NOMO-1 treated with DMSO at 0.1 percent for 48 hours (cell line): Measurements from ENCODE around the gene HNRNPA1.
"Not testable (repeated sequence)": the region's sequence is repeated elsewhere in the genome, so short reads cannot be mapped to it uniquely, and the experiment has no call there.

ENCODE experiments used
- DNase-seq: peaks from one replicate; lab custom pipeline; 2025; ENCODE audit not compliant: unreplicated experiment; lab: John Stamatoyannopoulos, UW

Gene HNRNPA1

DNA sequence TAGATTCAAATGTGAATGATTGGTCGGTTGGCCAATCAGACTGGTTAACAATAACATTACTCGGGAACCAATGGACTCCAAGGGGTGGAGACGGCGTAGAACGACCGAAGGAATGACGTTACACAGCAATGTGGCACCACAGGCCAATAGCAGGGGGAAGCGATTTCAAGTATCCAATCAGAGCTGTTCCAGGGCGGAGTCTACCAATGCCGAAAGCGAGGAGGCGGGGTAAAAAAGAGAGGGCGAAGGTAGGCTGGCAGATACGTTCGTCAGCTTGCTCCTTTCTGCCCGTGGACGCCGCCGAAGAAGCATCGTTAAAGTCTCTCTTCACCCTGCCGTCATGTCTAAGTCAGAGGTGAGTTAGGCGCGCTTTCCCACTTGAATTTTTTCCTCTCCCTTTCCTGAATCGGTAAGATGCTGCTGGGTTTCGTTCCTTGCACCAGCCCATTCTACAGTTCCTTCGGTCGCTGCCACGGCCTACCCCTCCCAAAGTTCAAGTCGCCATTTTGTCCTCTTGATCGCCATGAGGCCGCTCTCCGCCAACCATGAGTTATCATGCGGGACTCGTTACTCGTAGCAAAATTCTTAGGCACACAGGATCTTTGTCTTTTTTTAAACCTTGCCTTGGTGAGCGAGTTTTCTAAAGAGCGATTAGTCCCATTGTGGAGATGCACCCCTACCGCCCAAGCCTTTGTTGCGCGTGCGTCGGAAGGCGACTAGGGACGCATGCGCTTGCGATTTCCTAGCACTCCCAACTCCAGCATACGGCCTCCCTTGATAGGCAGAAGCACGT, at the start of gene HNRNPA1:
Gene HNRNPA1, plus strand, starts transcription at position 259 of the 793 bp plus-strand sequence. Its CDS starts 82 bp downstream, at position 341.
- peak; percentile 100 for DNase-seq

DNA sequence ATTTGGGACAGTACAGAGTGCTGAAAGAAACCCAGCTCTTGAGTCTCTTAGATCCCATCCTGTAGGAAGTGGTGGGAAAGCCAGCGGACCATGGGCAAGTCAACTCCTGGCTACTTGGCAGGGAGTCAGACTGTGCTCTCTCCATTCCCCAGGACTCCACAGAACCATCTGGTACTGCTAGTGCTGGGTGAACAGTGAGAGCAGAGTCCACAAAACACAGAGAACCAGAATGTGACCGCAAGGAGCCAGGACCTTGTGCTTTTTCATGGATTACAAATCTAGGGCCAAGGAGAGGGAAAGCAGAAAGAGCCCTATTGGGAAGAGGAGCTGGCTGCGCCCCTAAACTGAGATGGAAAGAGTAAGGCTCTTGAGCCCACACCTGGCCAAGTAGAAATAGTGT, 49.3 kb upstream of the HNRNPA1 start:
- not testable (repeated sequence) for DNase-seq

DNA sequence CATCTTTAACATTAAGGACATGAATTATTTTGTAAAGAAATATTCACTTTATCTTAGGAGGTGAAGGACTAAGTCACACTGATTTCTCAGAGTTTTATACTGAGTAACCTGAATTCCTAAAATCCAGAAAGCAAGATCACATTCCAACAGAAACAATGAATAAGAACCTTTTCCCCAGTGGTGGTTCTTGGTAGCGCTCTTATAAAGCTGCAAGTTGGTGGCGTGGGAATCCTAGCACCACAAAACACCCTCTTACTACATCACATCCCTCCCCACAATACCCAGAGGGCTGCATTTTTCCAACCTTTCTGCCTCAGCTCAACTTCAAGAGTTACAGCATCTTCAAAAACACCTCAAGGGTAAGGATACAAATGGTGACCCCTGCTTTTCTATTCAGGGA, 47.7 kb upstream of the HNRNPA1 start:
- DNase-seq, result no peak

DNA sequence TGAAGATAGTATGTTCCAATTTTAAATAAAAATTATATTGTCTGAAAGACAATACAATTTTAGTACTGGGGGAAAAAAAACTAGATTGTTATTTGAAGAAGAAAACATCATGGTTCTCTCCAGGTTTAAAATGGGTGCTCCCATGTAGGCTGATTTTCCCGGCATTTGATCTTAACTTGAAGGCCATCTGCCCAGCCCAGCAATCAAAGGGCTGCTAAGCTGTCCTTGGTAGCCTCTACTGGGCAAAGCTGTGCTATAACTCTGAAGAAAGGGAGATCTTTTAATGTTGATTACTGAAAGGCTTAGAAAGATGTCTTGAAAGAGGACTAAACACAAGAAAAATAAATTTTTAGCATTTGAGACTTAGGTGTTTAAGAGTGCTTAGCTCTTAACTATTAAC, 42.0 kb upstream of the HNRNPA1 start:
- DNase-seq, result no peak

GRCh38 chr12:54239620-54240019, 40.9 kb upstream of the HNRNPA1 start:
- DNase-seq, result no peak

DNA sequence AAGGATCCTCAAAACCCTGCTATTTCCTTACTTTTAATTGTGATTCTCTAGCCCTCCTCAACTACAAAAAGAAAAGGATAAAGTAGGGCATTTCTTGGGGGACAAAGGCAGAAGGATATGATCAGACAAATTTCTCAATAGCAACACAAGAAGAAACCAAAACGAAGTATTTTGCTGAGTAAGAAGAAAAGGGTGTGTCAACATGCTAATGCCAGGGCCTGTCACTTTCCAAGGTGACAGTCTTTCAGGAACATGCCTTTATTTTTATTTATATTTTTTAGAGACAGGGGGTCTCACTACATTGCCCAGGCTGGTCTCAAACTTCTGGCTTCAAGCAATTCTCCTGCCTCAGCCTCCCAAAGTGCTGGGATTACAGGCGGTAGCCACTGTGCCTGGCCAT, 40.4 kb upstream of the HNRNPA1 start:
- DNase-seq, result no peak

- no peak for DNase-seq
Observed at GRCh38 chr12:54240971-54241588, 39.4 kb upstream of the HNRNPA1 start.

GRCh38 chr12:54246011-54246641, 34.4 kb upstream of the HNRNPA1 start:
- no peak for DNase-seq

DNA sequence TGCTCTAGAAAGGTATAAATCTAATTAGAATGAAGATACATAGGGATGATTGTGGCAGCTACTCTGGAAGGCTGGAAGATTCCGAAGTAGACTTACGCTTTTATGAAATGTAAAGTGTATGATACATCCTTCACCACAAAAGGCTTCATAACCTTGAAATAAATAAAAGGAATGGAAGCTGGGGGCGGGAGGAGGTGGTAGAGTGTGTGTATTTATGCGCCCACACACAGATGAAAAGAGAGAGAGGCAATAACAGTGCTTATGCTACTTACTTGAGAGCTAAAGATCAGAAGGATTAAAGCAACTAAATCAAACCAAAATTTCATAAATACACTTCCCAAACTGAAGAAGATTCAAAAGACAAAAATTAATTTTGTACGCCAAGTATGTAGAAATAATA, 31.0 kb upstream of the HNRNPA1 start:
- no peak for DNase-seq

DNA sequence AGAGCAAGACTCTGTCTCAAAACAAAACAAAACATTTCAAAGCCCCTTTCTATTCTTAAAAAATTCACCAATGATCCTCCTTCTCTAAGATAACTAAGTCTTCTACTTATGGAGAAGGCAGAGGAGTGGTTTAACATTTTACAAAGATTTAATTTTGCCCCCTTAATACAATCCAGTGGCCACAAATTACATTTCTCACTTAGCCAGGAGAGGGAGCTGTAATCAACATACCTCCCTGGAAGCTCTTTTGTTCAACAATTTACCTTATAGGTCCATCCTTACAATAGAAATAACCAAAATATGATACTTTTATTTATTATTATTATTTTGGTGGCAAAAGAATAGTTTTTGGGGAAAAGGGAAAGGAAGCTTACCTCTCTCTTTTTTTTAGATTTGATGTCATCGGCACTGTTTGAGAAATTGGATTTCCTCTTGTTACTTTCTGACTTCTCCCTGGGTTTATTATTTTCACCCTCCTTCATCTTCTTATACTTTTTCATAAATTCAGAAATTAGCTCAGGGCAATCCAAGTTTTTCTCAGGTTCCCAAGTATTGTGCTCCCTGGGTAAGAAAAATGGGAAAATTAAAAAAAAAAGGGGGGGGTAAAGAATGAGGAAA, 28.8 kb upstream of the HNRNPA1 start:
- DNase-seq, result peak; percentile 55

DNA sequence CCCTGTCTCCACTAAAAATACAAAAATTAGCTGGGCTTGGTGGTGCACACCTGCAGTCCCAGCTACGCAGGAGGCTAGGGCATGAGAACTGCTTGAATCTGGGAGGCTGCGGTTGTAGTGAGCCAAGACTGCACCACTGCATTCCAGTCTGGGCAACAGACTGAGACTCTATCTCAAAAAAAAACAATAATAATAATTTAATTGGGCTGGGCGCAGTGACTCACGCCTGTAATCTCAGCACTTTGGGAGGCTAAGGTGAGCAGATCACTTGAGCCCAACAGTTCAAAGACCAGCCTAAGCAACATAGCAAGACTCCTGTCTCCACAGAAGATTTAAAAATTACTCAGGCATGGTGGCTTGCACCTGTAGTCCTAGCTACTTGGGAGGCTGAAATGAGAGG, 27.3 kb upstream of the HNRNPA1 start:
- DNase-seq, result no peak

DNA sequence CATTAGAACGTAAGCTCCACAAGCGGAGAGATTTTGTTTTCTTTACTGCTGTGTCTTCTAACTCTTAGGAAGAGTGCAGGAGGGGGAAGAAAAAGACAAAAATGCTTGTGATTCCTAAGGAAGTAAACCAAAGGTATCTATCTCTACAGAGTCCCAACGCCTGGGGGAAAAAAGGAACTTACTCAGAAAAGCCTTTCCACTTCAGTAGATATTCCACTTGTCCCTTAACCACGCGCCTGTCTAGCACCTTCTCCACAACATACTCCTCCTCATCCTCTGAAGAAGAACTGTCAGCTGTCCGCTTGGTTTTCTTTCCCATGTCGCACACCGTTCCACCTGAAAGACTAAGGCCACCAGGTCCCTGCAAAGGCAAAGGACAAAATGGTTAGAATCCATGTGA, 23.2 kb upstream of the HNRNPA1 start:
- no peak for DNase-seq

DNA sequence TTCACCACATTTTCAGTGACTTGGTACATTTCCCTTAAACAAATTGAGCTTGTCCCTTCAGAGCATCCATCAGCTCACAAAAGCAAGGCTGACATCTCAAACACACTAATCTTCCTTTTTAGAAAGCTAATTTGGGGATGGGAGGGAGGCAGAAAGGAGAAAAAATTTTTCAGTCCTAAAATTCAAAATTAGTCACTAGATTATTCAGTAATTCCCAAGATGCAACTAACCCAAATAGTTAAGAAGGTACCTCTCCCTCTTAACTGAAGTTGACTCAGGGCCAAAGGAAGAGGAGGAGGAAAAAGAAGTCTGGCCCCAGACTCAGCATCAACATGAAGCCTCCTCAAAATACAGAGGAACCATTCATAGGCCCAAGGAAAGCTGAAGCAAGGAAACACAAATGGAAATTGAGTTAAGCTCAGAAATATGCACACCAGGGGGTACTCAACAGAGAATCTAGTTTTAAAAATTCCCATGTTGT, 22.3 kb upstream of the HNRNPA1 start:
- no peak for DNase-seq

DNA sequence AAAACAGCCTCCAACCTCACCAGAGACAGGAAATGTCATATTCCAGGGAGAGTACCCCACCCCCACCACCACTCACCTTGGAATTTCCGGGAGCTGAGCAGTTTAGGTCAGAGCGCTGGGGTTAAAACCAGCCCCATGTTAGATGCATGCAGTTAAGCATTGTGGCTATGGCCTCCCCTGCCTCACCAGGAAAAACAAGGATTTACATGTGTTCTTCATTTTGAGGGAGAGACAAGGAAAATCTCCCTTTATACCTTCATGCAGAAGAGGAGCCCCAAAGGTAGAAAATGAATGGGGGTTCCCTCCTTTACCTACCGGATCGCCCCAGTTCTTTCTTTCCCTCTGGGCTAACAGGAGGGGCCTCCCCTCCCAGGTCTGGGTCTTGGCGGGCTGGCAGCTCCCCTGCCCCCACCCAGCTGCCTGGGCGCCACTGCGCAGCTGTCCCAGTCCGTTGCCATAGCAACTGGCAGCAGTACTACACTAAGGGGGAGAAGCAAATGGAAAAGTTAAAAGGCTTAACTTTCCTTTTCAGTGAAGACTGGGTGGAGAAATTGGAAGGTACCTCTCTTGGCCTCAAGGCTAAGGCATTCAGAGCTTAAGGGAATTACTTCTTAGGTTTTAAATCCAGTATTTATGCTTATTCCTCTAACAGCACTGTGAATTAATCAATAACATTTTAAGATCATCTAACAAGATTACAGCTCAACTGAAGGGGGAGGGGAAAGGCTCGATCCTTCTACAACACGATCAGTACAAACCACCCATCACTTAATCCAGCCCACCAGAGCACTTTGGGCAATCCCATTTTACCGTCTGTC, 21.1 kb upstream of the HNRNPA1 start:
- DNase-seq, result no peak

GRCh38 chr12:54261815-54262402, 18.6 kb upstream of the HNRNPA1 start:
- peak; percentile 65 for DNase-seq

DNA sequence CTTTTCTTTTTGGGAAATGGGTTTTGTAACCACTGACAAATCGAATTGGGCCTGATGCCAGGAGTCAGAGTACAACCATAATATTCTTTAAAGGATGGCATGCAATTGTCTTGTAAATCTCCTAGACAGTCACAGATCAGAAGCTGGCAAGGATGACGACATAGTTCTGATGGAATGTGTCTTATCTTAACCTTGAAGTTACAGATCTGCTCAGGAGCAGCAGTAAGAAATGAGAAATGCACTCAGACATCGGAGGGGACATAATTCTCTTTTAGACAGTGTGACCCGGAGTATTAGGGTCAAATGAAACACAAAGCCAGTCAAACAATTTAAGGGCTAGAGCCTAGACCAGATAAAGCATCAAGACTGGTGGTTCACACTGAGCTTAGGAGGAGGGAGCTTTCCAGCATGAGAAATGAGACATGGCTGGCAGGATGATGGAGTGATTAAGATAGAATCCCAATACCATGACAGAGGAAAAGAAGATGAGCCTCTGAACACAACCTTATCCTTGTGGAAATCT, 18.1 kb upstream of the HNRNPA1 start:
- peak; percentile 14 for DNase-seq

- no peak for DNase-seq
Observed at GRCh38 chr12:54265364-54265812, 15.1 kb upstream of the HNRNPA1 start.

GRCh38 chr12:54266852-54267251, 13.7 kb upstream of the HNRNPA1 start:
- DNase-seq, result no peak

GRCh38 chr12:54270345-54270744, 10.2 kb upstream of the HNRNPA1 start:
- DNase-seq, result no peak

- DNase-seq, result no peak
Observed at GRCh38 chr12:54272214-54272613, 8.3 kb upstream of the HNRNPA1 start.
